Measurements from ENCODE around the gene STARD9. TPM values are rescaled to one million over a fixed set of nuclear protein-coding genes. Genes with fewer than 3 reads are reported as not detected.
A peak's percentile ranks its signal among the peaks of the same experiment; 100 is the strongest.

The STARD9 gene
- total and polyA plus RNA-seq, 2 of the 13 experiments (the other 11 are each of a cell fraction or from before 2014, with no cell fraction given), result 5.3 to 7.5 TPM

- 0 out of 2 replicates have a peak, but pooled peaks have one; percentile 25 for TF ChIP-seq ATF6 (CRISPR knock-in tag; conservative IDR thresholded peaks at IDR 0.05)
- TF ChIP-seq SRSF1 (optimal IDR thresholded peaks at IDR 0.05; ENCODE audit: low read depth, low read length), result no peak
- TF ChIP-seq SALL1 (CRISPR knock-in tag; IDR thresholded peaks at IDR 0.05), result 0 out of 2 replicates have a peak, but pooled peaks have one; percentile 14
- TF ChIP-seq ZNF768 (CRISPR knock-in tag; IDR thresholded peaks at IDR 0.05), result peak; percentile 65; the same call in 1 of the 2 replicates
- TF ChIP-seq CBX5 (CRISPR knock-in tag; IDR thresholded peaks at IDR 0.05; ENCODE audit: borderline replicate concordance), result no peak
- peak; percentile 67; the same call in 1 of the 2 replicates for TF ChIP-seq HDAC2 (CRISPR knock-in tag; IDR thresholded peaks at IDR 0.05)
- peak; percentile 94 for TF ChIP-seq ADNP (CRISPR knock-in tag; IDR thresholded peaks at IDR 0.05)
- peak; percentile 64 for TF ChIP-seq RAD21 (CRISPR knock-in tag; IDR thresholded peaks at IDR 0.05)
- no peak for TF ChIP-seq ZIK1 (CRISPR knock-in tag; IDR thresholded peaks at IDR 0.05; ENCODE audit: borderline replicate concordance, low read depth)
- no peak for TF ChIP-seq MTA3 (CRISPR knock-in tag; IDR thresholded peaks at IDR 0.05)
- 0 out of 2 replicates have a peak, but pooled peaks have one; percentile 10 for TF ChIP-seq THAP9 (CRISPR knock-in tag; IDR thresholded peaks at IDR 0.05; ENCODE audit: borderline replicate concordance)
- no peak for TF ChIP-seq SCMH1 (CRISPR knock-in tag; IDR thresholded peaks at IDR 0.05; ENCODE audit: borderline replicate concordance)
- TF ChIP-seq ELF3 (CRISPR knock-in tag; IDR thresholded peaks at IDR 0.05), result no peak
- no peak for TF ChIP-seq CREM (IDR thresholded peaks at IDR 0.05)
- TF ChIP-seq CREM (CRISPR knock-in tag; IDR thresholded peaks at IDR 0.05), result no peak
- TF ChIP-seq USF2 (IDR thresholded peaks at IDR 0.05; ENCODE audit: low read depth, low read length), result no peak
- no peak for TF ChIP-seq USF2 (CRISPR knock-in tag; IDR thresholded peaks at IDR 0.05; ENCODE audit: borderline replicate concordance)
- peak; percentile 34; the same call in 1 of the 2 replicates for TF ChIP-seq ZNF263 (CRISPR knock-in tag; IDR thresholded peaks at IDR 0.05)
- TF ChIP-seq ZFY (CRISPR knock-in tag; IDR thresholded peaks at IDR 0.05), result no peak
These were observed 162.3 kb downstream of the STARD9 start (continued) for GRCh38 chr15:42737529-42738328.
